HepG2 (cell line): ENCODE results near the gene ANKRD65.

Experiments
- CCDC6 ChIP-seq: sonication (generic); formaldehyde crosslinking; IDR thresholded peaks from 2 replicates; pipeline ENCODE4 v1.8.1; 2022; ENCODE audit warnings: mild to moderate bottlenecking, missing genetic modification reagents, moderate library complexity
- CTCF ChIP-seq: sonication (generic); formaldehyde crosslinking; IDR thresholded peaks from 2 replicates; pipeline ENCODE4 v1.5.0; 2020; ENCODE audit warnings: mild to moderate bottlenecking, missing genetic modification reagents, moderate library complexity
- JUN ChIP-seq: sonication (generic); formaldehyde crosslinking; IDR thresholded peaks from 2 replicates; pipeline ENCODE4 v1.4.0; 2020; ENCODE audit warnings: mild to moderate bottlenecking, missing genetic modification reagents
- POLR2A ChIP-seq, 2 experiments: IDR thresholded peaks; 2 replicates each; pipeline ENCODE4 v1.6.1; 2011; ENCODE audit warnings: low read depth in 2 of 2, low read length in 2 of 2, mild to moderate bottlenecking in 1 of 2, moderate library complexity in 1 of 2; ENCODE audit not compliant: insufficient read depth in 1 of 2
- STAG1 ChIP-seq: sonication (generic); formaldehyde crosslinking; IDR thresholded peaks from 2 replicates; pipeline ENCODE4 v1.4.0; 2020; ENCODE audit warnings: missing genetic modification reagents
- ZNF414 ChIP-seq: sonication (generic); formaldehyde crosslinking; IDR thresholded peaks from 2 replicates; pipeline ENCODE4 v1.5.0; 2020; ENCODE audit warnings: missing genetic modification reagents

GRCh38 chr1:1380860-1381259, 40.2 kb downstream of the ANKRD65 start:
- TF ChIP-seq CTCF (CRISPR knock-in tag) (no peak), ZNF414 (CRISPR knock-in tag) (no peak), JUN (no peak), POLR2A (IDR thresholded peaks at IDR 0.05; ENCODE audit: insufficient read depth in 1 of 2, low read depth in 2 of 2, low read length in 2 of 2) (no peak), STAG1 (CRISPR knock-in tag) (no peak), CCDC6 (no peak)
